Testis (tissue), 3 donors: ENCODE results near the gene RAMP2. TPM values are rescaled to one million over a fixed set of nuclear protein-coding genes. Genes with fewer than 3 reads are reported as not detected.
A peak's percentile ranks its signal among the peaks of the same experiment; 100 is the strongest.

Source experiments
- DNase-seq: peaks from one replicate; pipeline ENCODE4 v3.0.0-alpha.2; 2019
- H3K27ac ChIP-seq, 2 donors: fragments of 200-600 bp; sonication (generic); one replicate each; pipeline ENCODE4 v1.5.1; 2019
- H3K27me3 ChIP-seq: fragments of 200-600 bp; sonication (generic); one replicate; pipeline ENCODE4 v1.5.1; 2019
- H3K36me3 ChIP-seq: fragments of 200-600 bp; sonication (generic); one replicate; pipeline ENCODE4 v1.5.1; 2017; ENCODE audit warnings: low read depth; ENCODE audit errors: missing control alignments
- H3K4me1 ChIP-seq: fragments of 200-600 bp; sonication (generic); one replicate; pipeline ENCODE4 v1.5.1; 2019
- H3K4me3 ChIP-seq, 2 donors: fragments of 200-600 bp; sonication (generic); one replicate each; pipeline ENCODE4 v1.5.1; 2017 to 2019
- H3K9me3 ChIP-seq: fragments of 200-600 bp; sonication (generic); one replicate; pipeline ENCODE4 v1.5.1; 2017
- CTCF ChIP-seq, 3 experiments: fragments of 450-650 bp in 2 of 3; fragments of 200-600 bp in 1 of 3; sonication (generic) in 1 of 3; IDR thresholded peaks; one replicate each; pipeline ENCODE4 v1.5.1; 2016 to 2019; ENCODE audit warnings: antibody characterized with exemption in 3 of 3, mild to moderate bottlenecking in 2 of 3, moderate library complexity in 1 of 3
- POLR2A ChIP-seq: fragments of 450-650 bp; IDR thresholded peaks from one replicate; pipeline ENCODE4 v1.6.1; 2017; ENCODE audit warnings: antibody characterized with exemption, mild to moderate bottlenecking, moderate library complexity
- WGBS, 2 donors: methylation state at CpG; one replicate each; pipeline ENCODE4 v1.1.5; 2018; 5-methylcytosine and 5-hydroxymethylcytosine counted together
- intact Hi-C: fragments of 100-400 bp; cut with DNase I; formaldehyde crosslinking; loops from one replicate; pipeline ENCODE4 v1.15.1; 2023; ENCODE audit warnings: low total_unique reads
- polyA plus RNA-seq: library from polyadenylated mRNA; stranded (reverse); fragments of 350-450 nt; fragmentation: Illumina TruSeq; extraction: RNeasy Lipid Tissue Mini Kit (QIAGEN cat#74804); gene quantifications from one replicate; pipeline ENCODE4 v1.2.3, GENCODE V29; 2014; ENCODE audit warnings: low read depth, low replicate concordance; ENCODE audit not compliant: insufficient read depth
- total RNA-seq, 2 donors: library from RNA; depleted of rRNA; stranded (reverse); fragments of >200 nt; gene quantifications; one replicate each; pipeline ENCODE4 v1.2.3, GENCODE V29; 2016

Gene RAMP2
- total and polyA plus RNA-seq, 3 donors from 2014 or later: 6.9 to 38.2 (median 14.6) TPM

GRCh38 chr17:42795465-42795864, 34.4 kb downstream of the RAMP2 start:
- intact Hi-C loops: no loop called here
- H3K27me3 ChIP-seq: no peaks in the 10 kb centered on the region

GRCh38 chr17:42796066-42796758, 35.2 kb downstream of the RAMP2 start:
- Histone ChIP-seq H3K27ac (no peak overlapping the region), H3K36me3 (no peaks in the 10 kb centered on the region), H3K4me1 (peaks cover 11% of the 10 kb centered on the region), H3K27me3 (no peaks in the 10 kb centered on the region), H3K4me3 (no peak overlapping the region), H3K9me3 (no peaks in the 10 kb centered on the region)
- DNase-seq: no peak
- TF ChIP-seq CTCF (IDR thresholded peaks at IDR 0.05) (no peak), POLR2A (no peak)
- 92 to 94% methylated on average over 18 of the region's 18 CpGs for WGBS, 2 donors
- intact Hi-C loops: no loop called here

More at GRCh38 chr17:42795465-42795864, 34.4 kb downstream of the RAMP2 start:
- Histone ChIP-seq H3K4me3 (no peak overlapping the region), H3K27ac (no peak overlapping the region), H3K4me1 (peaks cover 11% of the 10 kb centered on the region), H3K36me3 (no peaks in the 10 kb centered on the region), H3K9me3 (no peaks in the 10 kb centered on the region)
- WGBS, 2 donors: 83 to 87% methylated on average over 10 of the region's 10 CpGs
- DNase-seq: no peak
- TF ChIP-seq POLR2A: no peak
- no peak for TF ChIP-seq CTCF (IDR thresholded peaks at IDR 0.05)

GRCh38 chr17:42797067-42798007, 36.3 kb downstream of the RAMP2 start:
- Histone ChIP-seq H3K9me3 (no peaks in the 10 kb centered on the region), H3K36me3 (no peaks in the 10 kb centered on the region), H3K27me3 (no peaks in the 10 kb centered on the region), H3K4me1 (peaks cover 17% of the 10 kb centered on the region), H3K27ac (peak overlapping the region in 1 of 2 donors; percentile 19), H3K4me3 (peak overlapping the region in 1 of 2 donors; percentile 81)
- intact Hi-C loops: no loop called here
- DNase-seq: no peak
- WGBS, 2 donors: 78 to 82% methylated on average over 10 of the region's 10 CpGs
- TF ChIP-seq POLR2A (no peak), CTCF (IDR thresholded peaks at IDR 0.05) (no peak)

GRCh38 chr17:42798011-42798382, 37.0 kb downstream of the RAMP2 start:
- H3K36me3 ChIP-seq: no peaks in the 10 kb centered on the region
- H3K4me1 ChIP-seq: peaks cover 22% of the 10 kb centered on the region
- H3K27me3 ChIP-seq: no peaks in the 10 kb centered on the region
- H3K27ac ChIP-seq: peak overlapping the region; percentile 19 to 74
- H3K9me3 ChIP-seq: no peaks in the 10 kb centered on the region
- TF ChIP-seq POLR2A (no peak), CTCF (IDR thresholded peaks at IDR 0.05) (no peak)
- H3K4me3 ChIP-seq: peak overlapping the region; percentile 81
- intact Hi-C loops: no loop called here
- 17 to 20% methylated on average over 7 to 10 of the region's 10 CpGs for WGBS, 2 donors
- no peak for DNase-seq
